Activated effector memory CD4-positive, alpha-beta T cell treated with Interleukin-2 at 50 U/mL for 16 hours (primary cell): ENCODE measurements around the gene TUBGCP4.

Experiments
- DNase-seq: peaks from one replicate; pipeline ENCODE4 v3.0.0-alpha.2; 2020

The TUBGCP4 gene

DNA sequence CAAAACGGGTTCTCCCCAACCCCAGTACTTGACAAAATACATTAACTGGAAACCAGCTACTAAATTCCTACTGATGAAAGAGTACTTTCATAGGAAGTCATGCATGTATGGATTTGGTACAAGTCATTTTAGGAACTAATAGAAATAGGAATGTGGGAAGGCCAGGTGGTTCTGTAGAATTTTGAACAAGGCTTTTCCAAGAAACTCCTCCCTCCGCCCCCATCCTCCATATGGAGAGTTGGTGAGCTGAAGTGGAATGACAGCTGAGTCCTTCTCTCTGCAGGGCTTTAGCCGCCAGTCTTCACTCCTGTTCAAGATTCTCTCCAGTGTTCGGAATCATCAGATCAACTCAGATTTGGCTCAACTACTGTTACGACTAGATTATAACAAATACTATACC is 33.2 kb downstream of the TUBGCP4 start:
- no peak for DNase-seq

DNA sequence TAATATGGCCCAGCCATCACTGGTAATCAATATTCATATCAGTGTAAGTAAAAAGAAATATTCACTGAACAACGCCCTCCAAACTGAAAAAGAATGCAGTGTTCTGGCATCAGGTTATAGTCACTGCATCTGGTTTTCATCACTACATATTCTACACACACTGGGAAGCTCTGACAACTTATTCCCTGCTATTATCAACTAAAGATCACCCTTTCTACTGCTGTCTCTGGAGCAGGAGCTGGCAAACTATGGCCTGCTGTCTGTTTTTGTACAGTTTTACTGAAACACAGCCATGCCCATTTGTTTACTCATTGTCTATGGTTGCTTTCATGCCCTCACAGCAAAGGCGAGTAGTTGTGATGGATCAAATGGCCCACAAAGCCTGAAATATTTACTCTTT is 35.3 kb downstream of the TUBGCP4 start:
- no peak for DNase-seq

DNA sequence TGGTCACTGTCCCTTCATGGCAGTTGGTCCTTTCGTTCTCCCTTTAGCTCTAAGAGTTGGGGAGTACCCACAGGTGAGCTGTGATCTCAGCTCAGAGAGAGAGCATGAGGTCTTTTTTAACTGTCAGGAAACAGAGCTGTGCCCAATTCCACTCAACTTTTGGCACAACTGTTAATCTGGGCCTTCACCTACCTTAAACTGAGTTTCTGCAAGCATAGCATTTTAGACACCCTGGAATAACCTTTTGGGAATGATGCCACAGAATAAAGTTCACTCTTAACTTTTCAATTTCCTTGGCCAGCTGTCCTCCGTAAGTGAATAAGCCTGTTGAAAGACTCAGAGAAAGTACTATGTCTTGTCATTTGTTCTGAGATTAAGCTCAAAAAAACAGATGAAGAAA is 35.9 kb downstream of the TUBGCP4 start:
- DNase-seq: no peak

DNA sequence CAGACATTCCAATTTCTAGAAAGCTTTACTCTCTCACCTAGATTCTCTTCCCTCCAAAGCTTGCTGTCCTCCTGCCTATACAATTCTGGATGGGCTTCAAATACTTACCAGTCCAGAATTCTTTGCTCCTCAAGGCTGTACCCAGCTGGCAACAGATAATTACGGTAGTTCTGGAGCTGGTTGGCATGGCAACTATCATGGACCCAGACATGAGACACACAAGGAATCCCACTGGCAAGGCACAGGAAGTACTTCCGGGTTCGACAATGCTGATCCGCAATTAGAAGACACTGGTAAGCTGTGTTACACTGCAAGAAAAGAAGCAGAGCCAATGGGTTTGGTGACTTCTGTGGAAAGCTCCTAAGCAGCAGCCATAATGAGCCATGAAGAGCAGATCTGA is 37.9 kb downstream of the TUBGCP4 start:
- DNase-seq: no peak

DNA sequence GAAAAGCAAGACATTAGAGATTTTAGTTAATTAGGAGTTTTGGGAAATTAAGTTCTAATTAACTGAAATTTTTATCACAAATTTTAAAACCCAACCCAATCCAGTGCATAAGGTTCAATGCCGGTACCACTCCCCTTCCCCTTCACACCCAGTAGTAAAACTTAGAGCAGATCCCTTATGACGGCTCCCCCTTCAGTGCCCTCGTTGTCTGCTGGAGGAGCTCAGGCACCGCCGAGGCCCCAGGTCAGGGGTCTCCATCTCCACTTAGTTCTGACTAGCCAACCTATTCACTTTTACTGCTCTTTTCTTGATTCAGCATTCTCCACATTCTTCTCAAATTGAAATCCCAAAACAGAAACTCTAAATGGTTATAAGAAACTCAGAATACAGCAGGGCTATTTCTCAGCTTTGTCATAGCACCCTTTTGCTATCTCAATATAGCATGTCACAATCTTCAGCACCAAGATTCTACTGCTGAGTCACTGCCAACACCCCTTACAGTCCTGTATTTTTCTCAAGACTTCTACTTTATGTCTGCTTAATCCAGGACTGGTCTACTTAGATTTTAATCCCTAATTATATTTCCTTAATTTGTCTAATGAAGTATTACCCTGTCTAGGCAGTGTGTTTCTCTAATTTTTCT is 39.8 kb downstream of the TUBGCP4 start:
- no peak for DNase-seq

DNA sequence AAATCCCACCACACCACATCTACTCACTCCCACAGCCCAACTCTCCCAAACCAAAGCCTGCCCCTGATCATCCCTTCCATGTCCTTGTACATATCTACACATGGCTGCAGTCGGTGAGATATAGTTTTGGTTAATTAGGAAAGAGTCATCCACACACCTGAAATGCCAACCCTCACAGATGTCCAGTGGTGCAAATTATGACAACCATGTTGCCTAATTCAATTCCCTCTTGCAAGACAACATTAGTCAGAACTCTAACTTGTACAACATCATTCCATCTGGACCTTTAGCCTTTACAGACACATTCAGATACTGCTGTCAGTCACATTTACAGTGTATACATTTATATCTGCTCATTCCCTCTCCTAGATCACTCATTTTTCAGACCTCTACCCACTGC is 41.2 kb downstream of the TUBGCP4 start:
- no peak for DNase-seq

DNA sequence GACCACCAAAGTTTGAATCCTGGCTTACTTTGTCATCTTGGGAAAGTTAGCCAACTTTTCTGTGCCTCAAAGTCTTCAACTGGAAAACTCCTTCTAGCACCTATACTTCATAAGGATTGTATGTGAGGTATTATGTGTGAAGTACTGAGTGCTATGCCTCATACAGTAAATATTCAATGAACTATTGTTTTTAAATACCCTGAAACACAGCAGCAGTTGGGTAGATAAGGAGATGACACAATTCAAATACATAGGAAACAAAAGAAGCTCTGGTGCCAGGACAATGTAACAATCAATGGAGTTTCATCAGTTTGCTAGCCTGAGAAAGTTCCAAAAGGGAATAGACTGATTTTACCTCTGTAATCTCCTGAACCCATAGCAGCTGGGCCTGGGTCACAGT is 43.3 kb downstream of the TUBGCP4 start:
- no peak for DNase-seq

DNA sequence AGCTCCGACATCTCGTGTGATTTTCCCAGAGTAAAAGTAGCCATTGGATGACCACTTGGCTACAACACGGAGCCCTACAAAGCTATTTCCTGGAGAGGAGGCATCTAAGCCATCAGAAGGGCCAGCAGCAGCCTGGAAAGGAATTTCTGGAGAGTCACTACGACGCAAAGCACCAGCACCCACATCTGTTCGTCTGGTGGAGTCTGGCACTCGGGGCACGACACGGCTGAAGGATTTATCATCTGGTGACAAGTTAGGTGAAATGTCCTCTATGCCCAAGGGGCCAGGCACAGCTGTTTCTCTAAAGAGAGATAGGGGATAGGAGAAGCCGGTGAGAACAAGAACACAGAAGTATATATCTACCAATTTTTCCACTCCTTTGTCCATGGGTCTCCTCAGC is 49.5 kb downstream of the TUBGCP4 start:
- DNase-seq: no peak

DNA sequence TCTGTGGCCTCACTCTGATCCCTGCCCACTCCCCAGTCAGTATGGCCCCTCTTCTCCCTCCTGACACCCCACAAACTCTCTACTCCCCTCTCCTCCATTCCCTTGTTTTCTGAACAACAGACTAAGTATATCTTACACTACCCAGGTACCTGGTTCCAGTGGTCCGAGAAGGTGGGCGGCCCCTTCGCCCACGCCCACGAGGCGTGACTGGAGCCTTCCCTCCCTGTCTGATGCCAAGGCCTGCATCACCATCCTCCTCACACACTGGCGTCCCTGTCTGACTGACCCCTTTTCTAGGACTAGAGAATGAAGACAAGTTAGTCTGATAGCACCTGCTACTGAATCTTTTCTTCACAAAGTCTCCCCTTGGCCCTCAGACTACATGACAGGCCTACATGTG is 50.0 kb downstream of the TUBGCP4 start:
- DNase-seq: no peak

DNA sequence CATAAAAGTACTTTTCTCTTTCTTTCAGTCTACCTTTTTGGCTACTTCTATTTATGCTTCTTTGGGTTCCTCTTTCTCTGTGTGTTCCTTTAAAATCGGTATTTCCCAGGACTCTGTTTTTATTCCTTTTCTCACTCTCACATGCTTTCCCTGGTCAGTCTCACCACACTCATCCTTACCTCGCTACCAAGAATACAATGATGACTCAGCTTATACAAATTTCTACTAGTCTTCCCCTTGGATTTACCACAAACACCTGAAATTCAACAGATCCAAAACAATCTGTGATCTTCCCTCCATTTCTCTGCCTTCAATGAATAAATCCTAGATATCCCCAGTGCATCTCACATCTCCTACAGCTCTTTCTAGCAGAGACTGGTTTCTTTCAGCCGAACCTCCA is 52.9 kb downstream of the TUBGCP4 start:
- DNase-seq: no peak

DNA sequence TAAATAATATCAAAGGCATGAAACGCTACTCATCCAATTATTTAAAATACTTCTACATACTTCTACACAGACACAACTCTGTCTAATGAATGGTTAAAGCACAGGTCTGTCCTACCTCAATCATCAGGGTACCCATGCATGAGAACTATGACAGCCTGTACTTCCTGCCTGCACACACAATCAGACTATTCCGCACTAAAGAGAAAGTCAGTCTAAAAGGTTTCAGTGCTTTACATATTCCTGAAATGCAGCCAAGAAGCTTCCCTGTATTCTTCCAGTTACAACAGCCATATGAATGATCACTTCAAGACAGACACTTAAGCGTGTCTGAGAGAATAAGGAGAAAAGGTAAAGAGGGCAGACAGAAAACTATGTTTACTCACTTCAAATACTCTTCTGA is 58.8 kb downstream of the TUBGCP4 start:
- DNase-seq: no peak

DNA sequence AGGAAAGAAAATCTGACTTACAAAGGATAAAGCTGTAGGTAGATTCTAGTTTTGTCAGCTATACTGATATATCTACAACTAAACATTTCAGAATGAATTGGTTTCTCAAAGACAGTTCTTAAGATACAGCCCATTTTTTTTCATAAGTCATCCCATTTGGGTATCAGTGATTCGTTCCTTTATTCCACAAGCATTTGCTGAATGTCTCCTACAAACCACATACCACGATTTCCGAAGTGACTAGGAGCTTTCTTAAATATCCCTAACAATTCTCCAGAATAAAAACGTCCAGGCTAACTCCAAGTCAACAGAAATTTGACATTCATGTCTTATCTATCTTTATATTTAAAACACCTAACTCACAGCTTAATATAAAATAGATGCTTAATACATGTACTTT is 62.3 kb downstream of the TUBGCP4 start:
- no peak for DNase-seq

DNA sequence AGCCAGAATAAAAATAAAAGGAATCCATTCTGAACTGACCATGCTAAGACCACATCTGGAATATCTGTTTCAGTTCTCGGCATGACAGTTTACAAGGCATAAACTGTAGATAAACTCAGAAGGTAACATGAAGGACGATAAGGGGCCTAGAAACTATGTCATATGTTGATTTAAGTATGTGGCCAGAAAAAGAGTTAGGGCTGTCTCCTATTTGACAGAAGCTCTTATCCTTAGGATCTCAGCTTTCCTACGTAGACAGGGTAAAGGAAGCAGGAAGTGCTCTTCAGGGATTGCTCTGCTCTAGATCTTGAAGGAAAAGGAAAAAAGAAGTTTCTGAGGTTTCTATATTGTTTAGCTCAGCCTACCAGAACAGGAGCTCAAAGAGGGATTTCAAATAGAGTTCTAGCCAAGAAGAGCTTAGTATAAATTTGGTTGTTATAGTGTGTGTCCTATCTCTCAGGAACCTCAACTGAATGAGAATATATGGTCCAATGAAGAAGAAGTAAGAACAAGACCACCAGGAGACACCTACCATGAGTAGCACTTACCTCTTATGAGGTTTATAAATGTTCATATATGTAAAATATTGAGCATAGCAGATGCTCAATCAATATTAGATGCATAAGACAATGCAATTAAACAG is 62.9 kb downstream of the TUBGCP4 start:
- no peak for DNase-seq

DNA sequence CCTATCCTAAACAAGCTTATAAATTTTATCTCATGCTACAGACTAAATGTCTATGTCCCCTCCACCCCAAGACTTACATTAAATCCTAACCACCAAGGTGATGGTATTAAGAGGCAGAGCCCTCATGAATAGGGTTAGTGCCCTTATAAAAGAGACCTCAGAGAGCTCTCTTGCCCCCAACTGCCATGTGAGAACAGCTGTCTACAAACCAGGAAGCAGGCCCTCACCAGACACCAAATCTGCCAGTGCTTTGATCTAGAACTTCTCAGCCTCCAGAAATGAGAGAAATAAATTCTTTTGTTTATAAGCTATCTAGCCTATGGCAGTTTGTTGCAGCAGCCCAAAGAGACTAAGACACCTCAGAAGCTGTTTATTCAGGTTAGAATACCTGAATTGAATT is 63.5 kb downstream of the TUBGCP4 start:
- no peak for DNase-seq

DNA sequence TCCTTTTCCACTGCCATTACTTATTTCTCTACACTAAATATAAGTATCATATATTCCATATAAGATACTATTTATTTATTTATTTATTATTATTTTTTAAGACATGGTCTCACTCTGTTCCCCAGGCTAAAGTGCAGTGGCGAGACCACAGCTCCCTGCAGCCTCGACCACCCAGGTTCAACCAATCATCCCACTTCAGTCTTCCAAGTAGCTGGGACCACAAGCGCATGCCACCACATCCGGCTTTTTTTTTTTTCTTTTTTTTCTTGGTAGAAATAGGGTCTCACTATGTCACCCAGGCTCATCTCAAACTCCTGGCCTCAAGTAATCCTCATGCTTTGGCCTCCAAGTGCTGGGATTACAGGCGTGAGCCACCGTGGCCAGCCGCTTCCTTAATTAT is 65.5 kb downstream of the TUBGCP4 start:
- no peak for DNase-seq

DNA sequence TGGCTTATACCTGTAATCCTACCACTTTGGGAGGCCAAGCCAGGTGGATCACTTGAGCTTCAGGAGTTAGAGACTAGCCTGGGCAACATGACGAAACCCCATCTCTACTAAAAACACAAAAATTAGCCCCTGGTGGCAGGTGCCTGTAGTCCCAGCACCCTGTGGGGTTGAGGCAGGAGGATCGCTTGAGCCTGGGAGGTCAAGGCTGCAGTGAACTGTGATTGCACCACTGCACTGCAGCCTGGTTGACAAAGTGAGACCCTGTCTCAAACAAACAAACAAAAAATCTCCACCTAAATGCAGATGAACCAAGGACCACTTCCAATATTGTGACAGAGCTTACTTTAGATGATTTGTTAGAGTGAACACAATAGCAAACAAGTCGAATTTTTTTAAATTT is 68.4 kb downstream of the TUBGCP4 start:
- DNase-seq: no peak

DNA sequence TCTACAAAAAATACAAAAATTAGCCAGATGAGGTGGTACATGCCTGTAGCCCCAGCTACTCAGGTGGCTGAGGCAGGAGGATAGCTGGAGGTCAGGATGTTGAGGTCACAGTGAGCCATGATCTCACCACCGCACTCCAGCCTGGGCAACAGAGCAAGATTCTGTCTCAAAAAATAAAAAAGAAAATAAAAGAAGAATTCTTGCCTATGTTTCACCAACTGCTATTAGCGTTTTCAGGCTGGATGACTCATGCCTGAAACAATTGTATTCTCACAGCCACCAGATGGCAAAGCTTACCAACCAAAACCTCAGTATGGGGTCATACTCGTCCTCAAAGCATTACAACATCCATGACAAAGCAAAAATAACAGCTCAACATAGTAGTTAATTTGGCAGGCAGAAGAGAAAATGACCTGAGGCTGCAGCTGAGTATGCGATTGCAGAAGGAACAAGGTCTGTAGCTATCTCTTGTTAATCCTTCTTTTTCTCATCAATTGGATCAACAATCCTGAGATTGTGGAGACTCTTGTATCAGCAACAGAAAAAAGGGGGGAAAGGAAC is 69.9 kb downstream of the TUBGCP4 start:
- no peak for DNase-seq

DNA sequence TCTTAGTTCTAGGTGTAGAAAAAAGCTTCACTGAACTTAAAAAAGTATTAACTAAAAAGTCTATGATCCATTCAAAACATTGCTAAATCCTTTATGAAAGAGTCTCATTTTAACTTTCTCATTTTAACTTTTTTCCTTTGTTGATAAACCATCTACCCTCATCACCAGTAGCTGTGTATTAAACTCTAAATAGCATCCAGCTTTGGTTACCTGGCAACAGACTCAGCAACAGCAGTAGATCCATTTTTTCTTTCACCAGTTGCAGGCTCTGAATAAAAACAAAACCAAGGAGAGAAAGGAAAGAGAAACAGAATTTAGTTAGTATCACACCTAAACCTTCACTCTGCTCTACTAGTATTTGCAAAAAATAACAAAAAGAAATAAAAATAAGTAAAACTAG is 70.4 kb downstream of the TUBGCP4 start:
- no peak for DNase-seq

DNA sequence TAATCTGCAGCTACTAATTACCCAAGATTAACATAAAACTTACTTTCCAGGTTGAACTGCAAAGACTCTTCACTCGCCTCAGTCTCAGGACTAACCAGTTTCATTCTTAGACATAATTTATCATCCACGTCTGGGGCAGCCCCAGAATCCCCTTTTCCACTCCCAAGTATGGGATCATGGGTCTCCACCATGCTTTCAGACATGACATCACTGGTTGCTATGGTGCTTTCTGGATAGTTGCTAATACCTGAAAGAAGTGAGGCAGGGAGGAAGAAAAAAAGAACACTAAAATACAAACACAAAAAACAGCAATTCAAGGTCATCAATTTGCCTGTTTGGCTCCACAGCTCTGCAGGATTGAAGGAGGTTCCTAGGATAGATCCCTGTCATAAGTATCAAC is 75.4 kb downstream of the TUBGCP4 start:
- DNase-seq: no peak

DNA sequence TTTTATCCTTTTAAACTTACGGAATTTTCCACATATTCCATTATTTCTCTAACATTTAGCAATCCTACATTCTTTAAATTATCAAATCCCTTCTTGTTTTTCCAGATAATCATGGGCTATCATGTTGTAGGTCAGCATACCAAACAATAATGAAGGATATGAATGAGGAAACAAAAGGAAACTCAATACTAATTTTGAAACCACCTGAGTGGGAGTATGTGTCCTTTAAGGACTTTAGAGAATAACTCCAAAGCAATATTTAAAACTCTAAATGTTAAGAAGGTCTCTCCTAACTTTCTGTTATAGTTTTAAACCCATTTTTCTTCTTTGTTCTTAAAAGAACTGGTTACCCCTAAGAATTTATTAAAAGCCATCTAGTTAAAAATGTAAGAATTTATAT is 79.1 kb downstream of the TUBGCP4 start:
- no peak for DNase-seq
